Measurements from ENCODE around the gene CBFB.

DNA sequence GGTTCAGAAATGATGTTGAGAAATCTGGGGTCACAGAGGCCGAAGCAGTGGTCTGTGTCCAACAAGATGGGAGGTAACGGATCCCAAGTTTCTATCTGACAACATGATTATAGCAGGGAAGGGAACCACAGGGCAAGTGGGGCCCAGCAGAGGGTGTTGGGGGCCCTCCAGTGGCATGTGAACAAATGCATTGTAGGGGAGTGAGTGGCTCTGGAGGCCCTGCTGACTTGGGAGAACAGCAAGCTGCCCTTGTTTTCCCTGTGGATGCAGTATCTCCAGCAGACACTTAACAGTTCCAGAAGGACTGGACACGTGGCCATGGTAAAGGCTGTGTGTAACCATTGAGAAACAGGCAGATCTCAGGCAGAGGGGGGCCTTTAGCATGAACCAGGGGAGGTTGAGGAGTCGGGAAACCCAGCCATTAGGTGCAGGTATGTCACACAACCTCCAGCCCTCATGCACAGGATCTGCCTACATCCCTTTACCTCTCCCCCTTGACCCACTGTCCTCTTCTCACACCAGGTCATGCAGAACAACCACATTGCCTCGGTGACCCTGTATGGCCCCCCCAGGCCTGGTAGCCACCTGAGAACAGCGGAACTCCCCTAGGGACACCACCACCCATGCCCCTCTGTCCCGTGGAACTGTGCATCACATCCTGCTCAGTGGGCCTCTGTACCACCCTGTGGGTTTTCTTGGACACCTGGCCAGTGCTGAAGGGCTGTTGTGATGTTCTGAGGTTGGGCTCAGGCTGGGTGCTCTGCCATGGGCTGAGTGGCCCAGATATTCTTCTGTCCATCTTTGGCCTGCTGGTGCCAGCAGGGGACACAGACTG lies 117.8 kb downstream of the CBFB start:
- TF ChIP-seq, protein P1, sequence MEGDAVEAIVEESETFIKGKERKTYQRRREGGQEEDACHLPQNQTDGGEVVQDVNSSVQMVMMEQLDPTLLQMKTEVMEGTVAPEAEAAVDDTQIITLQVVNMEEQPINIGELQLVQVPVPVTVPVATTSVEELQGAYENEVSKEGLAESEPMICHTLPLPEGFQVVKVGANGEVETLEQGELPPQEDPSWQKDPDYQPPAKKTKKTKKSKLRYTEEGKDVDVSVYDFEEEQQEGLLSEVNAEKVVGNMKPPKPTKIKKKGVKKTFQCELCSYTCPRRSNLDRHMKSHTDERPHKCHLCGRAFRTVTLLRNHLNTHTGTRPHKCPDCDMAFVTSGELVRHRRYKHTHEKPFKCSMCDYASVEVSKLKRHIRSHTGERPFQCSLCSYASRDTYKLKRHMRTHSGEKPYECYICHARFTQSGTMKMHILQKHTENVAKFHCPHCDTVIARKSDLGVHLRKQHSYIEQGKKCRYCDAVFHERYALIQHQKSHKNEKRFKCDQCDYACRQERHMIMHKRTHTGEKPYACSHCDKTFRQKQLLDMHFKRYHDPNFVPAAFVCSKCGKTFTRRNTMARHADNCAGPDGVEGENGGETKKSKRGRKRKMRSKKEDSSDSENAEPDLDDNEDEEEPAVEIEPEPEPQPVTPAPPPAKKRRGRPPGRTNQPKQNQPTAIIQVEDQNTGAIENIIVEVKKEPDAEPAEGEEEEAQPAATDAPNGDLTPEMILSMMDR (conservative IDR thresholded peaks at IDR 0.05; ENCODE audit: low read depth, low read length): no peak
- TF ChIP-seq EZH2phosphoT487 (IDR thresholded peaks at IDR 0.05; ENCODE audit: borderline replicate concordance, low read length): no peak
- TF ChIP-seq EZH2 (IDR thresholded peaks at IDR 0.05; ENCODE audit: low read length, unreplicated experiment): no peak

Data from PC-3 (cell line).